ENCODE data around the gene OSTN.
"Not testable (repeated sequence)": the region's sequence is repeated elsewhere in the genome, so short reads cannot be mapped to it uniquely, and the experiment has no call there.

Gene OSTN

GRCh38 chr3:191198932-191199331 is at the start of gene OSTN:
OSTN (plus strand) TSS chr3:191199241; CDS start chr3:191212533, 13,292 bp downstream.
- no peak for DNase-seq (ENCODE audit: low spot score)

GRCh38 chr3:191151653-191152052 is 47.4 kb upstream of the OSTN start:
- DNase-seq (ENCODE audit: low spot score): no peak

GRCh38 chr3:191154827-191155226 is 44.2 kb upstream of the OSTN start:
- no peak for DNase-seq (ENCODE audit: low spot score)

- DNase-seq (ENCODE audit: low spot score): no peak
These were observed 40.8 kb upstream of the OSTN start for GRCh38 chr3:191158247-191158646.

GRCh38 chr3:191158815-191159214 is 40.2 kb upstream of the OSTN start:
- DNase-seq (ENCODE audit: low spot score): no peak

- DNase-seq (ENCODE audit: low spot score): no peak
These were observed 33.2 kb upstream of the OSTN start for GRCh38 chr3:191165802-191166201.

GRCh38 chr3:191166368-191166767 is 32.7 kb upstream of the OSTN start:
- DNase-seq (ENCODE audit: low spot score): no peak

- no peak for DNase-seq (ENCODE audit: low spot score)
These were observed 29.5 kb upstream of the OSTN start for GRCh38 chr3:191169566-191169965.

GRCh38 chr3:191170097-191170496 is 28.9 kb upstream of the OSTN start:
- no peak for DNase-seq (ENCODE audit: low spot score)

- DNase-seq (ENCODE audit: low spot score): no peak
These were observed 23.9 kb upstream of the OSTN start for GRCh38 chr3:191175102-191175501.

GRCh38 chr3:191176038-191176785 is 22.8 kb upstream of the OSTN start:
- no peak for DNase-seq (ENCODE audit: low spot score)

GRCh38 chr3:191185382-191185781 is 13.7 kb upstream of the OSTN start:
- DNase-seq (ENCODE audit: low spot score): not testable (repeated sequence)

GRCh38 chr3:191188246-191188645 is 10.8 kb upstream of the OSTN start:
- DNase-seq (ENCODE audit: low spot score): not testable (repeated sequence)

- not testable (repeated sequence) for DNase-seq (ENCODE audit: low spot score)
These were observed 6.8 kb upstream of the OSTN start for GRCh38 chr3:191192270-191192669.

GRCh38 chr3:191192941-191193340 is 6.1 kb upstream of the OSTN start:
- no peak for DNase-seq (ENCODE audit: low spot score)

- DNase-seq (ENCODE audit: low spot score): no peak
These were observed 1.2 kb upstream of the OSTN start for GRCh38 chr3:191197761-191198306.

- DNase-seq (ENCODE audit: low spot score): no peak
These were observed 561 bp upstream of the OSTN start for GRCh38 chr3:191198480-191198879.

GRCh38 chr3:191210032-191210431 is 11.0 kb downstream of the OSTN start:
- no peak for DNase-seq (ENCODE audit: low spot score)

GRCh38 chr3:191216510-191216909 is 17.5 kb downstream of the OSTN start:
- DNase-seq (ENCODE audit: low spot score): no peak

- no peak for DNase-seq (ENCODE audit: low spot score)
These were observed 18.3 kb downstream of the OSTN start for GRCh38 chr3:191217301-191217700.

GRCh38 chr3:191220908-191221307 is 21.9 kb downstream of the OSTN start:
- no peak for DNase-seq (ENCODE audit: low spot score)

- no peak for DNase-seq (ENCODE audit: low spot score)
These were observed 22.6 kb downstream of the OSTN start for GRCh38 chr3:191221638-191222037.

- DNase-seq (ENCODE audit: low spot score): no peak
These were observed 28.5 kb downstream of the OSTN start for GRCh38 chr3:191227541-191227940.

GRCh38 chr3:191234216-191234615 is 35.2 kb downstream of the OSTN start:
- DNase-seq (ENCODE audit: low spot score): no peak

Measured in CD4-positive, alpha-beta T cell treated with Interleukin-15 for 4 hours (primary cell).